ENCODE data around the gene DAPK1.

GRCh38 chr9:87708986-87709728 is 211.5 kb downstream of the DAPK1 start:
- TF ChIP-seq ZNF530 (tag by site-specific recombination; IDR thresholded peaks at IDR 0.05; ENCODE audit: low read depth) (no peak), ATF2 (tag by site-specific recombination; IDR thresholded peaks at IDR 0.05; ENCODE audit: low read depth) (no peak), ZNF23 (tag by site-specific recombination; IDR thresholded peaks at IDR 0.05; ENCODE audit: borderline replicate concordance) (no peak), ZBTB44 (tag by site-specific recombination; IDR thresholded peaks at IDR 0.05) (no peak), PRDM2 (tag by site-specific recombination; IDR thresholded peaks at IDR 0.05; ENCODE audit: borderline replicate concordance) (no peak)
- TF ChIP-seq, protein P1, sequence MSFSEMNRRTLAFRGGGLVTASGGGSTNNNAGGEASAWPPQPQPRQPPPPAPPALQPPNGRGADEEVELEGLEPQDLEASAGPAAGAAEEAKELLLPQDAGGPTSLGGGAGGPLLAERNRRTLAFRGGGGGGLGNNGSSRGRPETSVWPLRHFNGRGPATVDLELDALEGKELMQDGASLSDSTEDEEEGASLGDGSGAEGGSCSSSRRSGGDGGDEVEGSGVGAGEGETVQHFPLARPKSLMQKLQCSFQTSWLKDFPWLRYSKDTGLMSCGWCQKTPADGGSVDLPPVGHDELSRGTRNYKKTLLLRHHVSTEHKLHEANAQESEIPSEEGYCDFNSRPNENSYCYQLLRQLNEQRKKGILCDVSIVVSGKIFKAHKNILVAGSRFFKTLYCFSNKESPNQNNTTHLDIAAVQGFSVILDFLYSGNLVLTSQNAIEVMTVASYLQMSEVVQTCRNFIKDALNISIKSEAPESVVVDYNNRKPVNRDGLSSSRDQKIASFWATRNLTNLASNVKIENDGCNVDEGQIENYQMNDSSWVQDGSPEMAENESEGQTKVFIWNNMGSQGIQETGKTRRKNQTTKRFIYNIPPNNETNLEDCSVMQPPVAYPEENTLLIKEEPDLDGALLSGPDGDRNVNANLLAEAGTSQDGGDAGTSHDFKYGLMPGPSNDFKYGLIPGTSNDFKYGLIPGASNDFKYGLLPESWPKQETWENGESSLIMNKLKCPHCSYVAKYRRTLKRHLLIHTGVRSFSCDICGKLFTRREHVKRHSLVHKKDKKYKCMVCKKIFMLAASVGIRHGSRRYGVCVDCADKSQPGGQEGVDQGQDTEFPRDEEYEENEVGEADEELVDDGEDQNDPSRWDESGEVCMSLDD (tag by site-specific recombination; IDR thresholded peaks at IDR 0.05), result no peak
- TF ChIP-seq, protein P2, sequence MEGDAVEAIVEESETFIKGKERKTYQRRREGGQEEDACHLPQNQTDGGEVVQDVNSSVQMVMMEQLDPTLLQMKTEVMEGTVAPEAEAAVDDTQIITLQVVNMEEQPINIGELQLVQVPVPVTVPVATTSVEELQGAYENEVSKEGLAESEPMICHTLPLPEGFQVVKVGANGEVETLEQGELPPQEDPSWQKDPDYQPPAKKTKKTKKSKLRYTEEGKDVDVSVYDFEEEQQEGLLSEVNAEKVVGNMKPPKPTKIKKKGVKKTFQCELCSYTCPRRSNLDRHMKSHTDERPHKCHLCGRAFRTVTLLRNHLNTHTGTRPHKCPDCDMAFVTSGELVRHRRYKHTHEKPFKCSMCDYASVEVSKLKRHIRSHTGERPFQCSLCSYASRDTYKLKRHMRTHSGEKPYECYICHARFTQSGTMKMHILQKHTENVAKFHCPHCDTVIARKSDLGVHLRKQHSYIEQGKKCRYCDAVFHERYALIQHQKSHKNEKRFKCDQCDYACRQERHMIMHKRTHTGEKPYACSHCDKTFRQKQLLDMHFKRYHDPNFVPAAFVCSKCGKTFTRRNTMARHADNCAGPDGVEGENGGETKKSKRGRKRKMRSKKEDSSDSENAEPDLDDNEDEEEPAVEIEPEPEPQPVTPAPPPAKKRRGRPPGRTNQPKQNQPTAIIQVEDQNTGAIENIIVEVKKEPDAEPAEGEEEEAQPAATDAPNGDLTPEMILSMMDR (tag by site-specific recombination; IDR thresholded peaks at IDR 0.05), result no peak
